MM.1S (cell line): ENCODE data around the gene GRIK4.

Source experiments
- DNase-seq: peaks from one replicate; pipeline ENCODE4 v3.0.0-alpha.2; 2015
- H2AFZ ChIP-seq: fragments of 300-600 bp; sonication (generic); 2 replicates; pipeline ENCODE4 v1.6.0; 2016; ENCODE audit warnings: antibody characterized with exemption, low read length
- H3F3A ChIP-seq: fragments of 300-600 bp; sonication (generic); 2 replicates; pipeline ENCODE4 v1.6.1; 2016; ENCODE audit warnings: mild to moderate bottlenecking, antibody characterized with exemption, low read length, moderate library complexity, mixed read lengths; ENCODE audit not compliant: insufficient read depth
- H3K27ac ChIP-seq: fragments of 300-600 bp; sonication (generic); 2 replicates; pipeline ENCODE4 v1.5.1; 2016; ENCODE audit warnings: mild to moderate bottlenecking, low read length
- H3K27me3 ChIP-seq: fragments of 300-600 bp; sonication (generic); replicated peaks from 2 replicates; pipeline ENCODE4 v1.6.0; 2016; ENCODE audit warnings: low read length; ENCODE audit not compliant: insufficient read depth
- H3K36me3 ChIP-seq: fragments of 300-600 bp; sonication (generic); replicated peaks from 2 replicates; pipeline ENCODE4 v1.6.1; 2016; ENCODE audit warnings: mild to moderate bottlenecking, low read length, mixed read lengths; ENCODE audit not compliant: insufficient read depth
- H3K4me1 ChIP-seq: fragments of 300-600 bp; sonication (generic); 2 replicates; pipeline ENCODE4 v1.6.1; 2016; ENCODE audit warnings: low read length, mixed read lengths
- H3K4me2 ChIP-seq: fragments of 300-600 bp; sonication (generic); 2 replicates; pipeline ENCODE4 v1.6.0; 2016; ENCODE audit warnings: low read depth, low read length
- H3K4me3 ChIP-seq: fragments of 300-600 bp; sonication (generic); 2 replicates; pipeline ENCODE4 v1.5.1; 2016; ENCODE audit warnings: low read length, mixed read lengths
- H3K79me2 ChIP-seq: fragments of 300-600 bp; sonication (generic); 2 replicates; pipeline ENCODE4 v1.6.1; 2016; ENCODE audit warnings: mixed run types, low read length, mixed read lengths
- H3K9ac ChIP-seq: fragments of 300-600 bp; sonication (generic); 2 replicates; pipeline ENCODE4 v1.6.1; 2016; ENCODE audit warnings: low read length, mixed read lengths
- H3K9me2 ChIP-seq: fragments of 300-600 bp; sonication (generic); replicated peaks from 2 replicates; pipeline ENCODE4 v1.6.1; 2016; ENCODE audit warnings: mild to moderate bottlenecking, low read length, mixed read lengths; ENCODE audit not compliant: insufficient read depth
- H3K9me3 ChIP-seq: fragments of 300-600 bp; sonication (generic); replicated peaks from 2 replicates; pipeline ENCODE4 v1.6.1; 2016; ENCODE audit warnings: mild to moderate bottlenecking, low read length, mixed read lengths; ENCODE audit not compliant: insufficient read depth
- H4K20me1 ChIP-seq: fragments of 300-600 bp; sonication (generic); 2 replicates; pipeline ENCODE4 v1.6.1; 2016; ENCODE audit warnings: mild to moderate bottlenecking, low read length, moderate library complexity, mixed read lengths; ENCODE audit not compliant: insufficient read depth
- CTCF ChIP-seq: fragments of 300-600 bp; sonication (generic); IDR thresholded peaks from 2 replicates; pipeline ENCODE4 v1.5.1; 2016; ENCODE audit warnings: antibody characterized with exemption, low read length, mixed read lengths
- EZH2 ChIP-seq: fragments of 300-600 bp; sonication (generic); optimal IDR thresholded peaks from 2 replicates; pipeline ENCODE3; 2017; ENCODE audit warnings: low read depth, mild to moderate bottlenecking, antibody characterized with exemption, low read length, mixed read lengths
- EZH2phosphoT487 ChIP-seq: fragments of 300-600 bp; sonication (generic); IDR thresholded peaks from 2 replicates; pipeline ENCODE4 v1.6.1; 2018; ENCODE audit warnings: antibody characterized with exemption, low read length

The GRIK4 gene

DNA sequence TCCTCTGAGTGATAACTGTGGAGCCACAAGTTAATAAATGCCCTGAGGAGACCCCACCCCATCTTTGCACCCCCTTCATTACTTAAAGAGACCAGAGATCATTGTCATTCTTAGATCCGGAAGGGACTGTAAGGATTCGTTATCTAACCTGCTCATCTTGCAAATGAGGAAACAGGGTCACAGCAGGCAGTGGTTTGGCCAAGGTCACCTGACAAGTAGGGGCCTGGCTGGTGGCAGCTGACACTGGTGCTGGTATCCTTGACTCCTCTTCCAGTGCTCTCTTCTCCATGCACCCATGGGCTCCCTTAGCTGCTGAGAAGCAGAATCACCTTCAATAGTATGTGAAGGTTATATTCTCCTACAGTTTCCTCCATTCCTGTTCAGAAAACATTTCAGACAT, 151.6 kb downstream of the GRIK4 start:
- H3K4me3 ChIP-seq, result no peak overlapping the region
- no peak for DNase-seq
- no peaks in the 10 kb centered on the region for H4K20me1 ChIP-seq
- H3K9me2 ChIP-seq, result no peaks in the 10 kb centered on the region
- no peak overlapping the region for H3K27ac ChIP-seq
- H3K27me3 ChIP-seq, result no peaks in the 10 kb centered on the region
- H2AFZ ChIP-seq, result no peak overlapping the region
- no peak for TF ChIP-seq EZH2phosphoT487
- TF ChIP-seq CTCF, result no peak
- TF ChIP-seq EZH2, result no peak
- H3K79me2 ChIP-seq, result no peaks in the 10 kb centered on the region
- H3K9ac ChIP-seq, result no peak overlapping the region
- H3F3A ChIP-seq, result 0 out of 2 replicates have a peak, but pooled peaks cover 3% of the 10 kb centered on the region
- H3K36me3 ChIP-seq, result no peaks in the 10 kb centered on the region
- peaks cover 10% of the 10 kb centered on the region for H3K4me1 ChIP-seq
- H3K9me3 ChIP-seq, result no peaks in the 10 kb centered on the region
- H3K4me2 ChIP-seq, result no peak overlapping the region

GRCh38 chr11:120666121-120666639, 154.6 kb downstream of the GRIK4 start:
- Histone ChIP-seq H3K9me2 (no peaks in the 10 kb centered on the region), H3K27ac (no peak overlapping the region), H2AFZ (no peak overlapping the region), H3K4me3 (no peak overlapping the region), H3K79me2 (no peaks in the 10 kb centered on the region), H3K4me1 (no peaks in the 10 kb centered on the region), H3K9ac (no peak overlapping the region), H3K36me3 (no peaks in the 10 kb centered on the region), H3K4me2 (no peak overlapping the region), H4K20me1 (no peaks in the 10 kb centered on the region), H3F3A (no peaks in the 10 kb centered on the region), H3K27me3 (no peaks in the 10 kb centered on the region), H3K9me3 (no peaks in the 10 kb centered on the region)
- DNase-seq, result no peak
- TF ChIP-seq EZH2 (no peak), EZH2phosphoT487 (no peak), CTCF (no peak)

- Histone ChIP-seq H3K4me1 (no peaks in the 10 kb centered on the region), H3K27me3 (no peaks in the 10 kb centered on the region), H3K9me3 (no peaks in the 10 kb centered on the region), H3K27ac (no peak overlapping the region), H3K79me2 (no peaks in the 10 kb centered on the region), H3K36me3 (no peaks in the 10 kb centered on the region), H3K4me2 (no peak overlapping the region), H4K20me1 (no peaks in the 10 kb centered on the region), H3F3A (no peaks in the 10 kb centered on the region), H2AFZ (no peak overlapping the region), H3K9ac (no peak overlapping the region), H3K9me2 (no peaks in the 10 kb centered on the region), H3K4me3 (no peak overlapping the region)
- TF ChIP-seq EZH2 (no peak), EZH2phosphoT487 (no peak), CTCF (no peak)
- no peak for DNase-seq
Observed at GRCh38 chr11:120667281-120667680, 155.7 kb downstream of the GRIK4 start.
